IPS-20b (cell line): ENCODE measurements around the gene PKN1.

ENCODE experiments used
- H3K27ac ChIP-seq: one replicate; pipeline ENCODE4 v1.5.1; 2013; ENCODE audit warnings: low read length
- H3K27me3 ChIP-seq: 2 replicates; pipeline ENCODE4 v1.6.1; 2013; ENCODE audit warnings: mild to moderate bottlenecking, low read length, inconsistent platforms; ENCODE audit not compliant: insufficient read depth
- H3K36me3 ChIP-seq: 2 replicates; pipeline ENCODE4 v1.6.1; 2013; ENCODE audit warnings: low read depth, mild to moderate bottlenecking, inconsistent platforms, low read length, moderate library complexity; ENCODE audit not compliant: insufficient read depth
- H3K4me1 ChIP-seq: 2 replicates; pipeline ENCODE4 v1.6.1; 2013; ENCODE audit warnings: mild to moderate bottlenecking, control low read depth, inconsistent platforms, low read length, moderate library complexity; ENCODE audit not compliant: insufficient read depth
- H3K4me3 ChIP-seq: 2 replicates; pipeline ENCODE4 v1.5.1; 2013; ENCODE audit warnings: mild to moderate bottlenecking, low read length, inconsistent platforms
- H3K9ac ChIP-seq: 2 replicates; pipeline ENCODE4 v1.6.1; 2013; ENCODE audit warnings: low read depth, mild to moderate bottlenecking, inconsistent platforms, low read length, moderate library complexity
- H3K9me3 ChIP-seq: 2 replicates; pipeline ENCODE4 v1.6.1; 2013; ENCODE audit warnings: mild to moderate bottlenecking, low read depth, low read length, inconsistent platforms; ENCODE audit not compliant: insufficient read depth

The PKN1 gene

GRCh38 chr19:14473978-14474578, 41.0 kb downstream of the PKN1 start:
- Histone ChIP-seq H3K9me3 (no peaks in the 10 kb centered on the region), H3K27me3 (no peaks in the 10 kb centered on the region; the same call in 1 of the 2 replicates), H3K27ac (no peak overlapping the region), H3K9ac (no peak overlapping the region), H3K4me3 (no peak overlapping the region), H3K36me3 (peaks cover 13% of the 10 kb centered on the region), H3K4me1 (peaks cover 5% of the 10 kb centered on the region)

- Histone ChIP-seq H3K4me3 (no peak overlapping the region; the same call in 1 of the 2 replicates), H3K9ac (no peak overlapping the region)
Measured at GRCh38 chr19:14474827-14475226, 41.7 kb downstream of the PKN1 start.

GRCh38 chr19:14475251-14476073, 42.4 kb downstream of the PKN1 start, which contains the start of gene PTGER1:
PTGER1 (minus strand) TSS chr19:14475354; CDS start chr19:14474320, 1,034 bp downstream.
- H3K9me3 ChIP-seq: no peaks in the 10 kb centered on the region
- H3K9ac ChIP-seq: no peak within 1 kb of the TSS; the same call in 1 of the 2 replicates
- peaks cover 19% of the 10 kb centered on the region for H3K36me3 ChIP-seq
- H3K27ac ChIP-seq: no peak within 1 kb of the TSS
- no peaks in the 10 kb centered on the region; the same call in 1 of the 2 replicates for H3K27me3 ChIP-seq
- no peak within 1 kb of the TSS; the same call in 1 of the 2 replicates for H3K4me3 ChIP-seq
- H3K4me1 ChIP-seq: peaks cover 6% of the 10 kb centered on the region

More at GRCh38 chr19:14474827-14475226, 41.7 kb downstream of the PKN1 start:
- no peak overlapping the region for H3K27ac ChIP-seq
- H3K4me1 ChIP-seq: peaks cover 5% of the 10 kb centered on the region
- H3K27me3 ChIP-seq: no peaks in the 10 kb centered on the region; the same call in 1 of the 2 replicates
- peaks cover 19% of the 10 kb centered on the region for H3K36me3 ChIP-seq
- H3K9me3 ChIP-seq: no peaks in the 10 kb centered on the region

GRCh38 chr19:14476327-14476672, 43.2 kb downstream of the PKN1 start:
- H3K27ac ChIP-seq: no peak overlapping the region
- H3K9me3 ChIP-seq: no peaks in the 10 kb centered on the region
- H3K4me3 ChIP-seq: no peak overlapping the region
- no peak overlapping the region for H3K9ac ChIP-seq
- H3K4me1 ChIP-seq: peaks cover 8% of the 10 kb centered on the region
- no peaks in the 10 kb centered on the region; the same call in 1 of the 2 replicates for H3K27me3 ChIP-seq
- peaks cover 19% of the 10 kb centered on the region for H3K36me3 ChIP-seq

- Histone ChIP-seq H3K27ac (no peak overlapping the region), H3K36me3 (peaks cover 19% of the 10 kb centered on the region), H3K4me3 (no peak overlapping the region), H3K4me1 (peaks cover 8% of the 10 kb centered on the region), H3K9me3 (no peaks in the 10 kb centered on the region), H3K27me3 (no peaks in the 10 kb centered on the region; the same call in 1 of the 2 replicates), H3K9ac (no peak overlapping the region)
Measured at GRCh38 chr19:14476673-14477401, 43.7 kb downstream of the PKN1 start.

- Histone ChIP-seq H3K27ac (no peak overlapping the region), H3K4me1 (peaks cover 8% of the 10 kb centered on the region), H3K27me3 (no peaks in the 10 kb centered on the region; the same call in 1 of the 2 replicates), H3K4me3 (no peak overlapping the region), H3K36me3 (peaks cover 25% of the 10 kb centered on the region), H3K9ac (no peak overlapping the region), H3K9me3 (no peaks in the 10 kb centered on the region)
Measured at GRCh38 chr19:14477418-14478112, 44.5 kb downstream of the PKN1 start.

GRCh38 chr19:14478113-14478545, 45.0 kb downstream of the PKN1 start:
- H3K4me1 ChIP-seq: peaks cover 8% of the 10 kb centered on the region
- no peak overlapping the region for H3K4me3 ChIP-seq
- H3K27me3 ChIP-seq: no peaks in the 10 kb centered on the region; the same call in 1 of the 2 replicates
- H3K36me3 ChIP-seq: peaks cover 25% of the 10 kb centered on the region
- H3K9ac ChIP-seq: no peak overlapping the region
- no peak overlapping the region for H3K27ac ChIP-seq
- H3K9me3 ChIP-seq: no peaks in the 10 kb centered on the region

- peaks cover 8% of the 10 kb centered on the region for H3K4me1 ChIP-seq
- H3K27ac ChIP-seq: no peak overlapping the region
- H3K27me3 ChIP-seq: no peaks in the 10 kb centered on the region; the same call in 1 of the 2 replicates
- H3K4me3 ChIP-seq: no peak overlapping the region
- no peaks in the 10 kb centered on the region for H3K9me3 ChIP-seq
- H3K36me3 ChIP-seq: peaks cover 25% of the 10 kb centered on the region
- H3K9ac ChIP-seq: no peak overlapping the region
Measured at GRCh38 chr19:14479309-14479974, 46.3 kb downstream of the PKN1 start.

GRCh38 chr19:14479975-14480699, 47.0 kb downstream of the PKN1 start:
- no peak overlapping the region for H3K9ac ChIP-seq
- H3K36me3 ChIP-seq: peaks cover 25% of the 10 kb centered on the region
- no peak overlapping the region for H3K4me3 ChIP-seq
- H3K27ac ChIP-seq: no peak overlapping the region
- peaks cover 8% of the 10 kb centered on the region for H3K4me1 ChIP-seq
- no peaks in the 10 kb centered on the region for H3K27me3 ChIP-seq
- no peaks in the 10 kb centered on the region for H3K9me3 ChIP-seq

- H3K4me3 ChIP-seq: no peak overlapping the region
- H3K9ac ChIP-seq: no peak overlapping the region
Measured at GRCh38 chr19:14480700-14481079, 47.6 kb downstream of the PKN1 start.

More at GRCh38 chr19:14480700-14481079, 47.6 kb downstream of the PKN1 start:
- Histone ChIP-seq H3K36me3 (peaks cover 25% of the 10 kb centered on the region), H3K27ac (no peak overlapping the region), H3K4me1 (peaks cover 7% of the 10 kb centered on the region), H3K9me3 (no peaks in the 10 kb centered on the region), H3K27me3 (no peaks in the 10 kb centered on the region)
